Stimulated activated naive B cell treated with anti-CD40 and anti-IgM and Interleukin-4, amounts not matched to agents 10 μg/mL and 1 μg/mL and 100 μg/mL, for 72 hours (primary cell): ENCODE measurements around the gene FBXO10.
"Not testable (repeated sequence)": the region's sequence is repeated elsewhere in the genome, so short reads cannot be mapped to it uniquely, and the experiment has no call there.

Experiments used
- ATAC-seq, 2 donors: fragments of 150-1000 bp; cut with Tn5 transposase; replicated peaks; 2 replicates each; pipeline ENCODE4 v1.10.0; 2021; ENCODE audit warnings: moderate library complexity in 1 of 2
- DNase-seq: peaks from one replicate; pipeline ENCODE4 v3.0.0; 2021
- H3K27ac Mint-ChIP-seq: one replicate; pipeline ENCODE4 v1.8.0; 2022; ENCODE audit warnings: mild to moderate bottlenecking, mixed read lengths
- H3K27me3 Mint-ChIP-seq, 2 donors: one replicate each; pipeline ENCODE4 v1.8.0; 2022; ENCODE audit warnings: mixed read lengths in 2 of 2
- H3K36me3 Mint-ChIP-seq, 2 donors: one replicate each; pipeline ENCODE4 v1.8.0; 2022; ENCODE audit warnings: mixed read lengths in 2 of 2, mild to moderate bottlenecking in 1 of 2
- H3K4me1 Mint-ChIP-seq, 2 donors: one replicate each; pipeline ENCODE4 v1.8.0; 2022; ENCODE audit warnings: mixed read lengths in 2 of 2, mild to moderate bottlenecking in 1 of 2
- H3K4me3 Mint-ChIP-seq, 2 donors: one replicate each; pipeline ENCODE4 v1.8.0; 2022; ENCODE audit warnings: mild to moderate bottlenecking in 2 of 2, mixed read lengths in 2 of 2, moderate library complexity in 1 of 2
- H3K9me3 Mint-ChIP-seq, 2 donors: one replicate each; pipeline ENCODE4 v1.8.0; 2022; ENCODE audit warnings: mixed read lengths in 2 of 2, mild to moderate bottlenecking in 1 of 2

FBXO10 gene

GRCh38 chr9:37611014-37611413 is 34.8 kb upstream of the FBXO10 start:
- H3K4me3 Mint-ChIP-seq: no peak overlapping the region
- H3K27ac Mint-ChIP-seq: no peak overlapping the region
- no peaks in the 10 kb centered on the region for H3K9me3 Mint-ChIP-seq
- H3K27me3 Mint-ChIP-seq: peaks cover 9 to 10% of the 10 kb centered on the region in 2 donors
- H3K36me3 Mint-ChIP-seq: no peaks in the 10 kb centered on the region
- no peak for ATAC-seq
- no peak for DNase-seq
- H3K4me1 Mint-ChIP-seq: peaks cover 0 to 6% of the 10 kb centered on the region in 2 donors

- no peak for ATAC-seq
- Mint-ChIP-seq H3K36me3 (no peaks in the 10 kb centered on the region), H3K4me3 (no peak overlapping the region), H3K4me1 (peaks cover 0 to 6% of the 10 kb centered on the region in 2 donors), H3K27ac (no peak overlapping the region), H3K27me3 (peaks cover 9 to 10% of the 10 kb centered on the region in 2 donors), H3K9me3 (no peaks in the 10 kb centered on the region)
- DNase-seq: no peak
Observed at GRCh38 chr9:37609735-37610397, 33.7 kb upstream of the FBXO10 start.

- Mint-ChIP-seq H3K4me1 (peaks cover 0 to 6% of the 10 kb centered on the region in 2 donors), H3K27me3 (peaks cover 14 to 16% of the 10 kb centered on the region in 2 donors), H3K9me3 (no peaks in the 10 kb centered on the region), H3K4me3 (no peak overlapping the region), H3K27ac (no peak overlapping the region), H3K36me3 (no peaks in the 10 kb centered on the region)
- no peak for DNase-seq
- ATAC-seq: no peak
Observed at GRCh38 chr9:37608250-37608649, 32.1 kb upstream of the FBXO10 start.

- H3K27ac Mint-ChIP-seq: no peak overlapping the region
- no peak overlapping the region for H3K4me3 Mint-ChIP-seq
- H3K4me1 Mint-ChIP-seq: peaks cover 0 to 6% of the 10 kb centered on the region in 2 donors
- peaks cover 16 to 36% of the 10 kb centered on the region in 2 donors for H3K27me3 Mint-ChIP-seq
- DNase-seq (no peak), ATAC-seq (no peak)
- no peaks in the 10 kb centered on the region for H3K9me3 Mint-ChIP-seq
- no peaks in the 10 kb centered on the region for H3K36me3 Mint-ChIP-seq
Observed at GRCh38 chr9:37604296-37604695, 28.1 kb upstream of the FBXO10 start.

GRCh38 chr9:37602817-37603216 is 26.6 kb upstream of the FBXO10 start:
- no peak for ATAC-seq
- DNase-seq: no peak
- H3K36me3 Mint-ChIP-seq: no peaks in the 10 kb centered on the region
- H3K4me1 Mint-ChIP-seq: peaks cover 0 to 5% of the 10 kb centered on the region in 2 donors
- H3K9me3 Mint-ChIP-seq: no peaks in the 10 kb centered on the region
- no peak overlapping the region for H3K4me3 Mint-ChIP-seq
- H3K27ac Mint-ChIP-seq: no peak overlapping the region
- H3K27me3 Mint-ChIP-seq: peaks cover 15 to 34% of the 10 kb centered on the region in 2 donors

- not testable (repeated sequence) for H3K27ac Mint-ChIP-seq, H3K4me3 Mint-ChIP-seq, H3K4me1 Mint-ChIP-seq
Observed at GRCh38 chr9:37602061-37602460, 25.9 kb upstream of the FBXO10 start.

GRCh38 chr9:37596504-37596903 is 20.3 kb upstream of the FBXO10 start:
- Mint-ChIP-seq H3K9me3 (no peaks in the 10 kb centered on the region), H3K36me3 (peaks cover 3 to 6% of the 10 kb centered on the region in 2 donors), H3K4me1 (peaks cover 7 to 15% of the 10 kb centered on the region in 2 donors), H3K27ac (no peak overlapping the region), H3K27me3 (peaks cover 5 to 15% of the 10 kb centered on the region in 2 donors), H3K4me3 (no peak overlapping the region)
- no peak for ATAC-seq
- no peak for DNase-seq

More at GRCh38 chr9:37602061-37602460, 25.9 kb upstream of the FBXO10 start:
- not testable (repeated sequence) for H3K36me3 Mint-ChIP-seq, ATAC-seq, DNase-seq, H3K9me3 Mint-ChIP-seq
- peaks cover 15 to 34% of the 10 kb centered on the region in 2 donors for H3K27me3 Mint-ChIP-seq

- ATAC-seq (no peak), DNase-seq (no peak)
- peaks cover 5 to 12% of the 10 kb centered on the region in 2 donors for H3K36me3 Mint-ChIP-seq
- no peak overlapping the region for H3K27ac Mint-ChIP-seq
- H3K9me3 Mint-ChIP-seq: no peaks in the 10 kb centered on the region
- H3K27me3 Mint-ChIP-seq: no peaks in the 10 kb centered on the region
- H3K4me1 Mint-ChIP-seq: peaks cover 14 to 37% of the 10 kb centered on the region in 2 donors
- H3K4me3 Mint-ChIP-seq: peak overlapping the region in 1 of 2 donors; percentile 21
Observed at GRCh38 chr9:37593883-37594448, 17.8 kb upstream of the FBXO10 start.

- DNase-seq (peak; percentile 88), ATAC-seq (peak; percentile 95 to 96)
- Mint-ChIP-seq H3K4me1 (peaks cover 18 to 39% of the 10 kb centered on the region in 2 donors), H3K4me3 (peak within 1 kb of the TSS; percentile 99), H3K9me3 (no peaks in the 10 kb centered on the region), H3K27ac (peak within 1 kb of the TSS; percentile 98), H3K36me3 (peaks cover 10 to 18% of the 10 kb centered on the region in 2 donors), H3K27me3 (no peaks in the 10 kb centered on the region)
Observed at GRCh38 chr9:37592108-37592951, 16.1 kb upstream of the FBXO10 start, which contains the start of gene TOMM5. TOMM5 (minus strand) TSS chr9:37592597; CDS start chr9:37592532, 65 bp downstream.

- ATAC-seq (no peak), DNase-seq (no peak)
- Mint-ChIP-seq H3K4me1 (peaks cover 23 to 54% of the 10 kb centered on the region in 2 donors), H3K36me3 (peaks cover 41 to 52% of the 10 kb centered on the region in 2 donors), H3K27ac (no peak overlapping the region), H3K9me3 (no peaks in the 10 kb centered on the region), H3K4me3 (no peak overlapping the region), H3K27me3 (no peaks in the 10 kb centered on the region)
Observed at GRCh38 chr9:37587521-37587920, 11.3 kb upstream of the FBXO10 start.

GRCh38 chr9:37583522-37584121 is 7.4 kb upstream of the FBXO10 start:
- ATAC-seq (no peak), DNase-seq (no peak)
- Mint-ChIP-seq H3K27me3 (no peaks in the 10 kb centered on the region), H3K9me3 (no peaks in the 10 kb centered on the region), H3K4me1 (peaks cover 19 to 30% of the 10 kb centered on the region in 2 donors), H3K36me3 (peaks cover 38 to 48% of the 10 kb centered on the region in 2 donors), H3K4me3 (no peak overlapping the region), H3K27ac (no peak overlapping the region)

GRCh38 chr9:37582548-37583157 is 6.5 kb upstream of the FBXO10 start:
- Mint-ChIP-seq H3K27ac (no peak overlapping the region), H3K36me3 (peaks cover 40 to 45% of the 10 kb centered on the region in 2 donors), H3K4me3 (no peak overlapping the region), H3K4me1 (peaks cover 17 to 34% of the 10 kb centered on the region in 2 donors), H3K27me3 (no peaks in the 10 kb centered on the region), H3K9me3 (no peaks in the 10 kb centered on the region)
- no peak for DNase-seq
- peak; percentile 45 to 47 for ATAC-seq

- Mint-ChIP-seq H3K36me3 (peaks cover 12 to 20% of the 10 kb centered on the region in 2 donors), H3K27me3 (no peaks in the 10 kb centered on the region), H3K4me3 (peak overlapping the region; percentile 86 to 89), H3K27ac (peak overlapping the region; percentile 92), H3K4me1 (peaks cover 16 to 60% of the 10 kb centered on the region in 2 donors), H3K9me3 (no peaks in the 10 kb centered on the region)
- DNase-seq (no peak), ATAC-seq (peak; percentile 56 to 65)
Observed at GRCh38 chr9:37575511-37575914, 667 bp downstream of the FBXO10 start.
